Left lung (tissue), 14 donors: ENCODE measurements around the gene SSR2. TPM values are rescaled to one million over a fixed set of nuclear protein-coding genes. Genes with fewer than 3 reads are reported as not detected.

ENCODE experiments used
- ATAC-seq: fragments of 200-7000 bp; cut with Tn5 transposase; one replicate; pipeline ENCODE4 v1.9.1; 2020; ENCODE audit warnings: moderate library complexity
- DNase-seq, 4 donors: peaks; one replicate each; pipeline ENCODE4 v3.0.0-alpha.2; 2013 to 2020
- H3K27ac ChIP-seq, 2 donors: fragments of 200-600 bp; sonication (generic) in 1 of 2; one replicate each; pipeline versions ENCODE4 v1.5.0 to v1.8.0; 2020 to 2021
- H3K27me3 ChIP-seq, 2 donors: fragments of 200-600 bp; sonication (generic) in 1 of 2; one replicate each; pipeline versions ENCODE4 v1.5.0 to v1.8.0; 2020 to 2021
- H3K36me3 ChIP-seq, 2 donors: fragments of 200-600 bp; sonication (generic) in 1 of 2; one replicate each; pipeline versions ENCODE4 v1.5.0 to v1.8.0; 2020 to 2021
- H3K4me1 ChIP-seq, 2 donors: fragments of 200-600 bp; one replicate each; pipeline ENCODE4 v1.8.0; 2021
- H3K4me3 ChIP-seq, 2 donors: fragments of 200-600 bp; sonication (generic) in 1 of 2; one replicate each; pipeline versions ENCODE4 v1.5.0 to v1.8.0; 2020 to 2021; ENCODE audit warnings: mild to moderate bottlenecking in 1 of 2
- H3K9me3 ChIP-seq, 2 donors: fragments of 200-600 bp; sonication (generic) in 1 of 2; one replicate each; pipeline versions ENCODE4 v1.5.0 to v1.8.0; 2020 to 2021
- CTCF ChIP-seq, 2 donors: fragments of 200-600 bp; sonication (generic) in 1 of 2; IDR thresholded peaks; one replicate each; pipeline versions ENCODE4 v1.5.0 to v1.8.0; 2021; ENCODE audit warnings: antibody characterized with exemption in 2 of 2
- intact Hi-C, 2 donors: fragments of 100-400 bp; cut with DNase I; formaldehyde crosslinking; loops; one replicate each; pipeline versions ENCODE4 v1.11.2 to v1.14.2; 2022
- long read RNA-seq, 12 donors: library from polyadenylated mRNA in 2 of 12; unstranded in 2 of 12; transcript quantifications; one replicate each; pipeline ENCODE4 v2.0.0 and lab custom pipeline, GENCODE V29; 2019 to 2026
- polyA plus RNA-seq, 6 donors: library from polyadenylated mRNA; unstranded; fragments of 120-200 nt; gene quantifications; one replicate each; pipeline ENCODE4 v1.2.1, GENCODE V29; 2013; ENCODE audit not compliant: insufficient read length in 6 of 6
- total RNA-seq, 2 donors: library from RNA; stranded (reverse); fragmentation: NEBNext Ultra II Directional; extraction: Animal tissue kit (Norgen Biotek cat#: 25700); gene quantifications; one replicate each; pipeline ENCODE4 v1.2.1, GENCODE V29; 2021
- donor health status: DM: no; HTN: yes; CAD: no.
- donor health status: DM: no; HTN: no; CAD: no.

Gene SSR2
- 100 to 1,000 TPM; 284 to 296 TPM for total RNA-seq
- 100 to 1,000 TPM; 489 to 529 (median 519) TPM for polyA plus RNA-seq
- long read RNA-seq, donor 1, full-length matches to known transcripts, result 380 of 483 reads
- long read RNA-seq, donor 1, partial matches to known transcripts, result 86 of 483 reads
- long read RNA-seq, donor 1, other reads (novel, unspliced or antisense), result 17 of 483 reads
- long read RNA-seq, donor 2, full-length matches to known transcripts, result 250 of 350 reads
- long read RNA-seq, donor 2, partial matches to known transcripts, result 100 of 350 reads
- long read RNA-seq, donor 2, other reads (novel, unspliced or antisense), result 0 of 350 reads
- long read RNA-seq, donor 3, full-length matches to known transcripts, result 254 of 286 reads
- long read RNA-seq, donor 3, partial matches to known transcripts, result 32 of 286 reads
- long read RNA-seq, donor 3, other reads (novel, unspliced or antisense), result 0 of 286 reads
- long read RNA-seq, donor 4, full-length matches to known transcripts, result 335 of 384 reads
- long read RNA-seq, donor 4, partial matches to known transcripts, result 34 of 384 reads
- long read RNA-seq, donor 4, other reads (novel, unspliced or antisense), result 15 of 384 reads
- long read RNA-seq, donor 5, full-length matches to known transcripts, result 279 of 349 reads
- long read RNA-seq, donor 5, partial matches to known transcripts, result 65 of 349 reads
- long read RNA-seq, donor 5, other reads (novel, unspliced or antisense), result 5 of 349 reads
- long read RNA-seq, donor 6, full-length matches to known transcripts, result 325 of 576 reads
- long read RNA-seq, donor 6, partial matches to known transcripts, result 251 of 576 reads
- long read RNA-seq, donor 6, other reads (novel, unspliced or antisense), result 0 of 576 reads
- long read RNA-seq, donor 7, full-length matches to known transcripts, result 200 of 235 reads
- long read RNA-seq, donor 7, partial matches to known transcripts, result 35 of 235 reads
- long read RNA-seq, donor 7, other reads (novel, unspliced or antisense), result 0 of 235 reads
- long read RNA-seq, donor 8, full-length matches to known transcripts, result 237 of 259 reads
- long read RNA-seq, donor 8, partial matches to known transcripts, result 22 of 259 reads
- long read RNA-seq, donor 8, other reads (novel, unspliced or antisense), result 0 of 259 reads
- long read RNA-seq, donor 9, partial matches to known transcripts, result 0 of 4 reads
- long read RNA-seq, donor 9, other reads (novel, unspliced or antisense), result 0 of 4 reads
- long read RNA-seq, donor 10, transcript SSR2-209 (5 exons, 1,040 nt), result minor isoform, 5 of 513 reads
- long read RNA-seq, donor 10, transcript SSR2-201 (6 exons, 1,116 nt), result major isoform, 424 of 513 reads
- long read RNA-seq, donor 10, partial matches to known transcripts, result 70 of 513 reads
- long read RNA-seq, donor 10, other reads (novel, unspliced or antisense), result 12 of 513 reads
- long read RNA-seq, donor 11, full-length matches to known transcripts, result 114 of 133 reads
- long read RNA-seq, donor 11, partial matches to known transcripts, result 19 of 133 reads
- long read RNA-seq, donor 11, other reads (novel, unspliced or antisense), result 0 of 133 reads
- long read RNA-seq, donor 12, full-length matches to known transcripts, result 225 of 254 reads
- long read RNA-seq, donor 12, partial matches to known transcripts, result 29 of 254 reads
- long read RNA-seq, donor 12, other reads (novel, unspliced or antisense), result 0 of 254 reads

- Histone ChIP-seq H3K4me1 (peaks cover 9 to 34% of the 10 kb centered on the region in 2 donors), H3K27ac (peak within 1 kb of the TSS; percentile 86 to 90), H3K27me3 (no peaks in the 10 kb centered on the region), H3K4me3 (peak within 1 kb of the TSS; percentile 78 to 89), H3K36me3 (peaks cover 0 to 43% of the 10 kb centered on the region in 2 donors), H3K9me3 (no peaks in the 10 kb centered on the region)
- ATAC-seq, result peak; percentile 99
- no peak for TF ChIP-seq CTCF (IDR thresholded peaks at IDR 0.05)
- peak; percentile 84 to 94 (median 88) for DNase-seq
- intact Hi-C loops, result no loop called here
Measured at GRCh38 chr1:156020293-156021092, at the start of gene SSR2. TSS of gene SSR2 (minus strand) at chr1:156020951. CDS start at chr1:156020167, 784 bp downstream.

- ATAC-seq (no peak), DNase-seq (no peak)
- peaks cover 0 to 16% of the 10 kb centered on the region in 2 donors for H3K4me1 ChIP-seq
- H3K27ac ChIP-seq, result no peak overlapping the region
- intact Hi-C loops, result no loop called here
- no peaks in the 10 kb centered on the region for H3K9me3 ChIP-seq
- TF ChIP-seq CTCF (IDR thresholded peaks at IDR 0.05), result no peak
- H3K27me3 ChIP-seq, result no peaks in the 10 kb centered on the region
- H3K4me3 ChIP-seq, result no peak overlapping the region
- peaks cover 0 to 5% of the 10 kb centered on the region in 2 donors for H3K36me3 ChIP-seq
Measured at GRCh38 chr1:156070548-156070947, 49.8 kb upstream of the SSR2 start.

GRCh38 chr1:156069490-156070455 is 49.0 kb upstream of the SSR2 start:
- ATAC-seq (no peak), DNase-seq (no peak)
- no peak overlapping the region for H3K27ac ChIP-seq
- no peak overlapping the region for H3K4me3 ChIP-seq
- peaks cover 0 to 5% of the 10 kb centered on the region in 2 donors for H3K36me3 ChIP-seq
- no peaks in the 10 kb centered on the region for H3K27me3 ChIP-seq
- H3K9me3 ChIP-seq, result no peaks in the 10 kb centered on the region
- peaks cover 0 to 8% of the 10 kb centered on the region in 2 donors for H3K4me1 ChIP-seq
- intact Hi-C loops, result no loop called here
- TF ChIP-seq CTCF (IDR thresholded peaks at IDR 0.05), result no peak
